HG03460 (cell line): Measurements from ENCODE around the gene GOLGA6A.

Experiments used
- ATAC-seq: cut with Tn5 transposase; IDR thresholded peaks from one replicate; pipeline ENCODE4 v1.9.1; 2021; ENCODE audit not compliant: unreplicated experiment

GOLGA6A gene

GRCh38 chr15:74038707-74039655 is 43.4 kb downstream of the GOLGA6A start:
- no peak for ATAC-seq

GRCh38 chr15:74037171-74038117 is 44.9 kb downstream of the GOLGA6A start:
- no peak for ATAC-seq

- ATAC-seq = no peak
Measured at GRCh38 chr15:74036271-74037170, 45.8 kb downstream of the GOLGA6A start.

- ATAC-seq = no peak
Measured at GRCh38 chr15:74035121-74036017, 47.0 kb downstream of the GOLGA6A start.

- ATAC-seq = no peak
Measured at GRCh38 chr15:74034206-74034755, 48.1 kb downstream of the GOLGA6A start.

- ATAC-seq = no peak
Measured at GRCh38 chr15:74032606-74033561, 49.5 kb downstream of the GOLGA6A start.

- ATAC-seq = no peak
Measured at GRCh38 chr15:74032046-74032445, 50.3 kb downstream of the GOLGA6A start.

- ATAC-seq = no peak
Measured at GRCh38 chr15:74028646-74029045, 53.7 kb downstream of the GOLGA6A start.

GRCh38 chr15:74027688-74028087 is 54.7 kb downstream of the GOLGA6A start:
- ATAC-seq = no peak

- ATAC-seq = no peak
Measured at GRCh38 chr15:74025436-74025835, 56.9 kb downstream of the GOLGA6A start.

- no peak for ATAC-seq
Measured at GRCh38 chr15:74024687-74025086, 57.7 kb downstream of the GOLGA6A start.

- ATAC-seq = no peak
Measured at GRCh38 chr15:74022706-74023470, 59.5 kb downstream of the GOLGA6A start.
